ENCODE data around the gene CAPS.
A peak's percentile ranks its signal among the peaks of the same experiment; 100 is the strongest.
"Not testable (repeated sequence)": the region's sequence is repeated elsewhere in the genome, so short reads cannot be mapped to it uniquely, and the experiment has no call there.

Gene CAPS

DNA sequence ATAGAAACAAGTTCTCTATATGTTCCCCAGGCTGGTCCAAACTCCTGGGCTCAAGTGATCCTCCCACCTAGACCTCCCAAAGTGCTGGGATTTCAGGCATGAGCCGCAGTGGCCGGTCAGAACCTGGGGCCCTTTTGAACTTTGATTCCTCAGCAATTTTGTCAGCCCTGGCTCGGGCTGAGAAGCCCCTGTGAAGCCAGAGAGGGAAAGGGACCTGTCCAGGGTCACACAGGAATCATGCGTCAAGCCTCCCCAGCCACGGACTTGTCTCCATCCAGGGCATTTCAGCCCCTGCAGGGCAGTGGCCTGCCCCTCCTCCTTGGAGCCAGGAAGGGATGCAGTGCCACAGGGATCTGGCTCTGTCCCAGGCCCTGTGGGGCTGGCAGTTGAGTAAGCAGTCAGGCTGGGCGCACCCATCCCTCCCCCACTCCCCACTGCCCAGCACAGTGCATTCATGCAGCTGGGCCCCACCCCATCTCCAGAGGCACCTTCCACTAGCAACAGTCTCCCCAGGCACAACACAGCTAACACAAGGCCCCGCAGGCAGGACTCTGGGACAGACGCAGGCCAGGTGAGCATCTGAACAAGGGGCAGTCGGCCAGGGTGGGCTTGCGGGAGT lies at the start of gene CAPS:
Gene CAPS (plus strand): TSS at position 516 of the 619 bp plus-strand sequence. CDS start 153 bp downstream, outside the sequence.
- DNase-seq = peak; percentile 67

DNA sequence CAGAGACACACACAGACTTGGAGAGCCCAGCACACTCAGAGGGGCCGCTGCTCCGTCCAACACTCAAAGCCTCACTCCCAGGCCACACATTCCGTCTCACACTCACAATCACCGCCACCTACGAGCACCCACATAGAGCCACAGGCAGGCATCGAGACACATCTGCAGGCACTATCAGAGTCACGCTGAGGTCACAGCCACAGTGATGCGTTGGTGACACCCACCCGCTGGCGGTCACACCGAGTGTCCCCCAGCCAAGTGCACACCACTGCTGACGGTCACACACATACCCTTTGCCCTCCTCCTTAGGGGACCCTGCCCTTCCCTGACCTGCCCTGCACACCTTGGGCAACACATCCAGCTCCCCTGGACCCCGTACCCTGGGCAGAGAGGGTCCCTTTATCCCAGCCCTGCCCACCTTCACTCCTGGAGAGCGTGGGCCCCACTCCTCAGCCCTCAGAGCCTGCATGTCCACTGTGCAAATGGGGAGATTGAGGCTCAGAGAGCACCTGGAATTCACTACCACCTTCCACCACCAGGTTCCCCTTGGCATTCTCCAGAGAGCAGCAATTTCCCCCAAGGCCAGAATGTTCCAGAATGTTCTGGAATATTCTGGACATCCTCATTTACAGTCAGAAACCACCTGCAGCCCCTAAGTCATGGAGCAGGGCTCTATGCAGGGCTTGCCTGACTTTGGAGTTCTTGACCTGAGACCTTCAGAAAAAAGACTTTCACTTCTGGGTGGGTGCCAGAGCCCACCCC lies 49.1 kb upstream of the CAPS start:
- DNase-seq = no peak

DNA sequence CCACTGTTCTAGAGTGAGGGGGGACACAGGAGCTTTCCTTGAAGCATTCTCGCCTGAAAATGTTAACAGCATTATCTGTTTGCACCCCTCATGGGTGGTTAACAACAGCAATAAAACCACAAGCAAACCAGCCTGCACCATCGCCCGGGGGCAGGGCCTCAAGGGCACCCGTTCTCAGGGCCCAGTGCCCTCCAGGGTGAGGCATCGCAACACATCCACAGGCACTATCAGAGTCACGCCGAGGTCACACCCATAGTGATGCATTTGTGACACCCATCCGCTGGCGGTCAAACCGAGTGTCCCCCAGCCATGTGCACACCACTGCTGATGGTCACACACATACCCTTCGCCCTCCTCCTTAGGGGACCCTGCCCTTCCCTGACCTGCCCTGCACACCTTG lies 48.3 kb upstream of the CAPS start:
- no peak for DNase-seq

DNA sequence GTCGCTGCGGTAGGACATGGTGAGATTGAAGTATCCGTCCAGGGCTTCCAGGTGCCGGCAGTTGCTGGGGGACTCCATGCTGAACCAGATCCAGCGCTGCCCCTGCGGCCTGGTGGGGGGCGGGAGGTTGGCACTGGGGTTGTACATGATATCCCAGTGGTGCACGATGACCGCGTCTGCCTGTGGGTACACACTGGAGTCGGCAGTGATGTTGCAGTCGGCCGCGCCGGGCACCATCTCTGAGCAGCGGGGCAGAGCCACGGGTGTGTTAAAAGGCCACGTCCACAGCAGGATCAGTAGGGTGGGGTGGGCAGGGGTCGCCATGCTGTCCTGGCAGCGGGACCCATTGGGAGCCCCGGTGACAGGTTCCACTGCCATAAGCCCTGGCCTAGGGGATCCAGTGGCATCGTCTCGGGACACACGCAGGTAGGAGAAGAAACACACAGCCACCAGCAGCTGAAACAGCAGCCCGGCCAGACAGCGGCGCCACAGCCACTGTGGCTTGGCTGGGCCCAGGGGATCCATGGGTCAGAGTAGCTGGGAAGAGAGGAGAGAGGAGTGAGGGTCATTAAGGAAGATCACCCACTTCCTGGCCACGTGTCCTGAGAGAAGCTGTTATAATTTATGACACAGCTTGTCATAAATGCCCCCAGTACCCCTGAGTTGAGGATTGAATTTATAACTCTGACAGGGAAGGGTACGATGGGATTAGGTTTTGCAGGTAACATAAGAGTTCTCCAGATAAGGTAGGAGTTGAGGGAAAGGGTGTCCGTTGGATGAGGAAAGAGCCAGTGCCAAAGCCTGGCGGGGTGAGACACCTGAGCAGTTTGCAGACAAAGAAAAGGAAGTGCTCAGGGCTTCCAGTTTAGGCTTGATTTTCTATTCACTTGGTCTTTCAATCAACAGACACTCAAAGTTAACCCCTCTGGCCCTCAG lies 46.6 kb upstream of the CAPS start:
- no peak for DNase-seq

DNA sequence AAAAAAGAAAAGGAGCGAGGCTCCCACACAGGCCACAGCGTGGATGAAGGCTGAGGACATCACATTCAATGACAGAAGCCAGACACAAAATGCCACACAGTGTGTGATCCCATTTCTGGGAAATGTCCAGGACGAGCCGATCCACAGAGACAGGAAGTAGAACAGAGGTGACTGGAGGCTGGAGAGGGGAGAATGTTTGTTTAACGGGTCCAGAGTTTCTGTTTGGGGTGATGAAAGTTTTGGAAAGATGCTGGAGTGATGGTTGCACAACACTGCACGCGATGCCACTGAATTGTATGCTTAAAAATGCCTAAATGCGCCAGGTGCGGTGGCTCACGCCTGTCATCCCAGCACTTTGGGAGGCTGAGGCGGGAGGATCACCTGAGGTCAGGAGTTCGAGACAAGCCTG lies 43.1 kb upstream of the CAPS start:
- DNase-seq = no peak

DNA sequence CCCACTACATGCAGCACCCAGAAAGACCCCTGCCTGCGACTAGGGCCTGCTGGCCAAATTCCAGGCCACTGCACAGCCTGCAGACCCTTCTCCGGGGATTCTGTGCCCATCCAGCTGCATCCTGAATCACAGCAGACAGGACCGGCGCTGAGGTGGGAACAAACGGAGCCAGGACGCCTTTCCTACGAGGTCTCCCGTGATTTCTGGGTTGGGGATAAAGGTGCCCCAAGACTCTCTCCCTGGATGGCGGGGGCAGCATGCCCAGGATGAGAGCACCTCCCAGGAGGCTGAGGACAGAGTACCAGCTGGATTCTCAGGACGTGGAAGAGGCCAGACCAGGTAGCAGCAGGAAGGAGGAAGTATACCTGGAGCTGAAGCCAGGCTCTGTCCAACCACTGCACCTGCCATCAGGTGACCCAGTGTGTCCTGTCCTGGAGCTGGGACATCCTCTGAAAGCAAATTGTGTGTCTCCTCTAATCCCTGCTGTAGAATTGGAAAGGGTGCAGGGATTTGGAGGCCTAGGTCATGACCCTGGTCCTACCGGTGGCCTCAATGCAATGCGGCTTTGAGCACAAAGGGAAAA lies 40.3 kb upstream of the CAPS start:
- no peak for DNase-seq

DNA sequence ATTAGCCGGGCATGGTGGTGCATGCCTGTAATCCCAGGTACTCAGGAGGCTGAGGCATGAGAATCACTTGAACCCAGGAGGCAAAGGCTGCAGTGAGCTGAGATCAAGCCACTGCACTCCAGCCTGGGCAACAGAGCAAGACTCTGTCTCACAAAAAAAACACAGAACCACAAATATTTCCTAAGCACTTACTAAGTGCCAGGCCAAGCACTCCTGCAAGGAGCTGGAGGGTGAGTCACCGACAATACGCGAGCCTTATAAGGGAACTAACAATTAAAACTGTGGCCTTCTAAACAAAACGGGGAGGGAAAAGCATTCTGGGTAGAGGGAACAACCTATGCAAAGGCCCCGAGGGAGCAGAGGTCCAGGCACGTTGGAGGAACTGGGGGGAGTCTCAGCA lies 39.6 kb upstream of the CAPS start:
- DNase-seq = not testable (repeated sequence)

DNA sequence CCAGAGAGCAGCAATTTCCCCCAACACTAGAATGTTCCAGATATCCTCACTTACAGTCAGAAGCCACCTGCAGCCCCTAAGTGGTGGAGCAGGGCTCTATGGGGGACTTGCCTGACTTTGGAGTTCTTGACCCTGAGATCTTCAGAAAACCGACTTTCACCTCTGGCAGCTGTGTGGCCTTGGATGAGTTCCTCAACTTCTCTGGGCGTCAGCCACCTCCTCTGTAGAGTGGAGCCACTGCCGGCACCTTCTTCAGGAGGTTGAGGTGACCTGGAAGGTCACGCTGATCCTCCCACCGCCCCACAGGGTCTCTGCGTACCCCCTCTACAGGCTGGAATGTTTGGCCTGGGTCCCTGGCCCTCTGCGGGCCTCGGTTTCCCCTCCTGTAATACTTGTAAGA lies 36.6 kb upstream of the CAPS start:
- DNase-seq = no peak

DNA sequence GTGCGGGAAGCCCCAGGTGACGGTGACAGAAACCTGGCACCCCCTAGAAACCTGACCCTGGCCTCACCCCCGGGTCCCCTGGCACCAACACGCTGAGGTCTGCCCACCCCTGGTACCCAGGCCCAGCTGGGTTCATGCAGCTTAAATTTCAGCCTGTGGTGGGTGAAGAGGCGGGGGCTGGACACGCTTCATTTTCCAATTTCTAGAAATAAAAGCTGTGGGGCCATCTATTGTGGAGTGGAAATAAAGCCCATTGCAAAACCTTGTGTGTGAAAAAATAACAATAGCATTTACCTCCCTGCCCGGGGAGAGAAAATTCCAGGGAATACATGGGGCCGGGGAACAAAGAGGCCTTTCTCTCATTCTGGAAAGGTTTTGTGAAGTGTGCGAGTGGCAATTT lies 36.2 kb upstream of the CAPS start:
- no peak for DNase-seq

DNA sequence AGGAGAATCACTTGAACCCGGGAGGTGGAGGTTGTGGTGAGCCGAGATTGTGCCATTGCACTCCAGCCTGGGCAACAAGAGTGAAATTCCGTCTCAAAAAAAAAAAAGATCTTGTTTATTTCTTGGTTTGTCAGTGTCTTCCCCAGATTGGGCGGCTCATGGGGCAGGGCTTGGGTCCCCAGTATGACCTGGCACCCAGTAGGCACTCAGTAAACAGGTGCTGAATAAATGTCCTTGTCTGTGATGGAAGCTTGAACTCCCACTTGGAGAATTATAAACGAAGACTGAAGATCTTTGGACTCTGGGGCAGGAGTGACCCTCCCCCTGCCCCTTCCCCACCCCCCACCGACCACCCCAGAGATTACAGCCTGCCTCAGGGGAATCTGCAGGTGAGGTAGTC lies 33.9 kb upstream of the CAPS start:
- no peak for DNase-seq

DNA sequence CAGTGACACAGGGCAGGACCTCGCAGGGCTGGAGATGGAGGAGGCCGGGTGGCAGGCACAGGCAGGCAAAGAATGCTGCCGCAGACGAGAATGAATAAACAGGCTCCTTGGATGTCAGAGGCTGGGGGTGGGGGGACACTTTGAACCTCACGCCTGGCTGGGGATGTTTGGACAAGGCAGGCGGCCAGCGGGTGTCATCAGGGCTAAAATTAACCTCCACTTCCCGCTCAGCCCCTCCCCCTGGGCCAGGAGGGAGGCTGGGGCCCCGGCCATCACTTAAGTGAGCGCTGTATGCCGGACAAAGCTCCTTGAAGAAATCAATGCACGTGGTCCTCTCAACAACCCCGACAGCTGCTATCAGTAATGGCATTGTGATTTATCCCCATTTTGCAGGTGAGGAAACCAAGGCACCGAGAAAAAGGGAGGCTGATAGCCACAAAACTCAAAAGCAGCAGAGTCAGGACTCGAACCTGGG lies 33.4 kb upstream of the CAPS start:
- peak; percentile 86 for DNase-seq

DNA sequence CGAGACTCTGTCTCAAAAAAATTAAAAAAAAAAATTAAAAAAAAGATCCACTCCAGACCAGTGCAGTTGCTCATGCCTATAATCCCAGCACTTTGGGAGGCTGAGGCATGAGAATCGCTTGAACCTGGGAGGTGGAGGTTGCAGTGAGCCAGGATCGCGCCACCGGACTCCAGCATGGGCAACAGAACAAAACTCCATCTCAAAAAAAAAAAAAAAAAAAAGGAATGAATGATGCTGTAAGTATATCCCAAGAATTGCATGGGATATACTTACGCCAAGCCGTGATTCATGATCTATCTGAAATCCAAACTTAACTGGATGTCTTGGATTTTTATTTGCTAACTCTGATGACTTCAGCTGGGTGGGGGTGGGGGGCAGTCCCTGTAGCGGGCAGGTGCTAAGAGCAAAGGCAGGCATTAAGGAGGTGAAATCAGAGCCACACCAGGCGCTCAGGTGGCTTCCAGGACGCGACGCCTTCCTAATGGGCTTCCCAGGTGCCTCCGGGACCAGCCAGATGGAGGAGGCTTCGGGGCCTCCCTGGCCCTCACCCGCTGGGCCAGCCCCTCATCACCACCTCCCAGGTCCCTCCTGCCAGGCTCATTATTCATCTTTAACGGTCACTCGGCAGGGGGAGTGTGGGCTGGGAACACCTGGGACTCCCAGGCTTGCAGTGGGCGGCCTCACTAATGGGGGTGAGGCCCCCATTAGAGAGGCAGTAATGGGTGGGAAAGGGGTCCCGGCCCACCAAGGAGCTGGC lies 32.3 kb upstream of the CAPS start:
- DNase-seq = no peak

DNA sequence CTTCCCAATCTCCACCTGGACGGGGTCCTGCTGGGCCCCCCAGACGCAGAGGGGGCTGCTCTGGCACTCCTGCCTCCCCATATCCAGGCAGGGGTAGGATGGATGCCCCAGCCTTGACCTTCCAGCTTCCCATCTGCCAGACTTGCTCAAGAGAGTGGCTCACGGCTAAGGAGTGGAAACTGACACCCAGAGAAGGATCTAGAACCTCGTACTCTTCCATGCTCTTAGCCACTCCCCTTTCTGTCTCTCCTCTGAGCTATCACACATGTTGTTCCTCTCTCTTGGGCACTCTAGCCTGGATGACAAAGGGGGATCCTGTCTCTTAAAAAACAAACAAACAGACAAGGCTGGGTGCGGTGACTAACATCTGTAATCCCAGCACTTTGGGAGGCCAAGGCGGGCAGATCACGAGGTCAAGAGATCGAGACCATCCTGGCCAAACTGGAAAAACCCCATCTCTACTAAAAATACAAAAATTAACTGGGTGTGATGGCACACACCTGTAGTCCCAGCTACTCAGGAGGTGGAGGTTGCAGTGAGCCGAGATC lies 31.6 kb upstream of the CAPS start:
- DNase-seq = no peak

DNA sequence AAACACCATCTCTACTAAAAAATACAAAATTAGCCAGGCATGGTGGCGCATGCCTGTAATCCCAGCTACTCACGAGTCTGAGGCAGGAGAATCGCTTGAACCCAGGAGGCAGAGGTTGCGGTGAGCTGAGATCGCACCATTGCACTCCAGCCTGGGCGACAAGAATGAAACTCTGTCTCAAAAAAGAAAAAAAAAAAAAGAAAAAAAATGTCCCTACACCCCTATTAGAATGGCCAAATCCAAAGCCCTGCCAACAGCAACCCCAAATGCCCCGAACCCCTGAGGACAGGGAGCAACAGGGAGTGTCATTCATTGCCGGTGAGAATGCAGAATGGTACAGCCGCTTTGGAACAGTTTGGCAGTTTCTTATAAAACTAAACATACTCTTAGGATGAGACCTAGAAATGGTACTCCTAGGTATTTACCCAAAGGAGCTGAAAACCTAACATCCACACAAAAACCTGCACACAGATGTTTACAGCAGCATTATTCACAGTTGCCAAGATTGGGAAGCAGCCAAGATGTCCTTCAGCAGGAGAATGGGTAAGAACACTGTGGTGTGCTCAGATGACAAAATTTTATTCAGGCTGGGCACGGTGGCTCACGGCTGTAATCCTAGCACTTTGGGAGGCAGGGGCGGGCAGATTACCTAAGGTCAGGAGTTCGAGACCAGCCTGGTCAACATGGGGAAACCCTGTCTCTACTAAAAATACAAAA lies 30.7 kb upstream of the CAPS start:
- not testable (repeated sequence) for DNase-seq

DNA sequence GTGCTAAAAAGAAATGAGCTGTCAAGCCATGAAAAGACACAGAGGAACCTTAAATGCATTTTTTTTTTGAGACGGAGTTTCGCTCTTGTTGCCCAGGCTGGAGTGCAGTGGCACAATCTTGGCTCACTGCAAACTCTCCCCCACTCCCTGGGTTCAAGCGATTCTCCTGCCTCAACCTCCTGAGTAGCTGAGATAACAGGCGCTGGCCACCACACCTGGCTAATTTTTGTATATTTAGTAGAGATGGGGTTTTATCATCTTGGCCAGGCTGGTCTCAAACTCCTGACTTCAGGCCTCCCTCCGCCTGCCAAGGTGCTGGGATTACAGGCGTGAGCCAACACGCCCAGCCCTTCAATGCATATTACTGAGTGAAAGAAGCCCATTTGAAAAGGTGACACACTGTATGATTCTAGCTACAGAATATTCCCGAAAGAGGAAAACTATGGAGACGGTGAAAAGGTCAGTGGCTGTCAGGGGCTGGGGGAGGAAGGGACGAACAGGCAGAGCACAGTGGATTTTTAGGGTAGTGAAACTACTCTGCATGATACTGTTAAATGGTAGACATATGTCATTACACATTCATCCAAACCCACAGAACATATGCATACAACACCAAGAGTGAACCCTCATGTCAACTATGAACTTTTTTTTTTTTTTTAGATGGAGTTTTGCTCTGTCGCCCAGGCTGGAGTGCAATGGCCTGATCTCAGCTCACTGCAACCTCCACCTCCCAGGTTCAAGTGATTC lies 29.8 kb upstream of the CAPS start:
- DNase-seq = not testable (repeated sequence)

DNA sequence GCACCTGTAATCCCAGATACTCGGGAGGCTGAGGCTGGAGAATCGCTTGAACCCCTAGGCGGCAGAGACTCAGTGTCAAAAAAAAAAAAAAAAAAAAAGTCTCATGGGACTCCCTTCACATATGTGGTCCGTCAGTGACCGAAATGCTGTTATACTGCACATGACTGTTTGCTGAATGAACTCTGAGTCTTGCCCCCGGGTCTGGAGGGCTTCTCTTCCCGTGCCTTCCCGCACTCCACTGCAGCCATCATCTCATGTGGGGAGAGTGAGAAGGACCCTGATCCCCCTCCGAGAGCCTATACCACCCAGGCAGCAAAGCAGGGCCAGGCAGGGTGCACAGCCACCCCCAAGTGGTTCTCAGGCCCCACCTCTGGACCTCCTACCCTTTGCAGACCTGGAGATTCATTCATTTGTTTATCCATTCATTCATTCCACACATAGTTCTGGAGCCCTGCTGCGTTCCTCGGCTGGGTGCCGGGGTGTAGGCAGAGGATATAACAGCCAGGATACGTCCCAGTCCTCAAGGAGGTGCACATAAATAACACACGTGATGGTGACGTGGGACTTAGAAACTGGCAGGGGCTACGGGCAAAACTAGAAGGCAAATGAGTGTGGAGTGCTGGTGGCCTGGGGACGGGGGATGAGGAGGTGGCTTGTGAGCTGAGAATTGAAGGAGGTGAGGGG lies 24.6 kb upstream of the CAPS start:
- DNase-seq = no peak

DNA sequence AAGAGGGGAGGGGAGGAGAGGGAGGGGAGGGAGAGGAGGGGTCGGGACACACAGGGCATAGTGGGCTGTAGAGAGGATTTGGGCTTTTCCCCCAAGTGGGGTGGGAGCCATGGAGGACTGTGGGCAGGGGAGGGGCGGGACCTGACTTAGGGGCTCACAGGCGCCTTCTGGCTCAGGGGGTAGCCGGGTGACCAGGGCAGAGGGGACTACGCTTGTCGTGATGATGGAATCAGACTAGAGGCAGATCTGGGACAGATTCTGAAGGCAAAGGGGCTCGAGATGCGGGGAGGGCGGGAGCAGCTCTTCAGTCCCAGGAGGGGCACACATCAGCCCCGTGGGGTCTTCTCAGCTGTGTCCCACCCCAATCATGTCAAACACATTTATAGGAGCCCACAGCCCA lies 24.0 kb upstream of the CAPS start:
- DNase-seq = no peak

DNA sequence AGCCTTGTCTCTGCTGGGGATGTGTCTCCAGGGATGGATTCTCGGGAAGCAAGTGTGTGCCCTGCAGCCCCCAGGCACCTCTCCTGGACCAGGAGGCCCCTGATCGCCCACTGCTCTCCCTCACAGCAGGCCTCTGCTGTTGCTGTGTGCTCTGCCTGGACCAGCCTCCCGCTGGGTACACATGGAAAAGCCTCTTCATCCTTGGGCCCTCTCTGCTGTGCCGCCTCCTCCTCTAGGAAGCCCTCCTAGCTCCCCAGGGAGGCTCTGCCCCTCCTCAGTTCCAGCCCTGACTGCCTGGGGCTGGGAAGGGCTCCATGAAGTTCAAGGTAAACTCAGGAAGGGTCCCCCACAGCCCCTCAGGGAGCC lies 22.5 kb upstream of the CAPS start:
- DNase-seq = no peak

DNA sequence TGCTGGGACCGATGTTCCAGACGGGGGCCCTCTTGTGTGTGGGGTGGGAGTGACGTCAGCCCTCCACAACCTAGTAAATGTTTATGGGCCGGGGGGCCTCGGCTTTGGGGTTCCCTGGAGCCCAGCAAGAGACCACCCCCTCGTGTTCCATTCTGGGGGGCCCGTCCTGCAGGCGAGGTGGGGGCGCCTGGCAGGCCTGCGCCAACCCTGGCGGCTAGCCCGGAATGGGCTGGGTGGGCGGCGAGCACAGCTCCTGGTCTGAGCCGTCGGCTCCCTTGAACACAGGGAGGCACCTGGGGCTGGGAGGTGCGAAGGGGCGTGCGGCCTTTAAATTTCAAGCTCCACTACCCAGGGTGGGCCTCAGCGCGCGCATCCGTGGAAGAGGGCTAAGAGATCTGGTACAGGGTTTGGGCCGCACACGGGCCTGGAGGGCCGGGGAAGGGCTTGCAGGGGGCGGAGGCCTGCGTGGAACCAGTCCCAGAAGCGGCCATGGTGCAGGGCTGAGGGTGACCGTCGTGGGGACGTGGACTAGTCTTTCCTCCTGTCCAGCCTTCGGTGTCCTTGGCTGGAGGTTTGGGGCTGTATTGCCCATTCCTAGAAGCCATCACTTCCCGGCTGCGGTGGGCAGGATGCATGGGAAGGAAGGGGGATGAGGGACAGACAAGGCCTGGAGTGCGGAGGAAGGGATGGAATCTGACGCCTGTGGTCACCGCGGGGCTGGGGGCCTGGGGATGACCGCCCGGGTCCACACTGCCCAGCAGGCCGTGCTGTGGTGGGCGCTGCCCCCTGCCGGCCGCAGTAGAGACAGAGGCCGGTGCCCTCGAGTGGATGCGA lies 21.9 kb upstream of the CAPS start:
- DNase-seq = peak; percentile 22
